GM13976 (cell line): ENCODE results near the gene PDE9A.

ENCODE experiments used
- DNase-seq: peaks from one replicate; pipeline ENCODE4 v3.0.0; 2012; ENCODE audit warnings: low spot score
- CTCF ChIP-seq: IDR thresholded peaks from 2 replicates; pipeline ENCODE4 v1.5.1; 2012; ENCODE audit warnings: borderline replicate concordance, mild to moderate bottlenecking; ENCODE audit not compliant: insufficient read depth; ENCODE audit errors: extremely low read depth, missing control alignments, control extremely low read depth
- in situ Hi-C: fragments of 300-500 bp; cut with MboI; formaldehyde crosslinking; loops from one replicate; pipeline ENCODE4 v1.12.0; 2022; ENCODE audit warnings: low sequenced_read_pairs, mixed read lengths, inconsistent platforms; ENCODE audit not compliant: unreplicated experiment

Gene PDE9A

GRCh38 chr21:42641311-42642218 lies 11.9 kb upstream of the PDE9A start:
- no peak for TF ChIP-seq CTCF
- in situ Hi-C loops = no loop called here
- DNase-seq = no peak

- in situ Hi-C loops = no loop called here
- TF ChIP-seq CTCF = no peak
Observed at GRCh38 chr21:42642219-42642745, 11.1 kb upstream of the PDE9A start.

GRCh38 chr21:42644223-42645208 lies 8.9 kb upstream of the PDE9A start:
- TF ChIP-seq CTCF = no peak
- DNase-seq = no peak
- in situ Hi-C loops = no loop called here

More at GRCh38 chr21:42642219-42642745, 11.1 kb upstream of the PDE9A start:
- DNase-seq = no peak

GRCh38 chr21:42645211-42646075 lies 8.0 kb upstream of the PDE9A start:
- TF ChIP-seq CTCF = no peak
- in situ Hi-C loops = no loop called here
- DNase-seq = no peak

GRCh38 chr21:42646076-42646825 lies 7.2 kb upstream of the PDE9A start:
- no peak for DNase-seq
- in situ Hi-C loops = no loop called here
- no peak for TF ChIP-seq CTCF
